Activated T-helper 2 cell treated with anti-CD3 and anti-CD28 coated beads, Interferon-gamma antibody, Interleukin-2, Interleukin-4, amounts not matched to agents 10 μg/mL and 5 μg/mL and 100 μg/mL, durations not matched to agents 14 hours and 24 hours and 36 hours (primary cell): ENCODE measurements around the gene SEMA3D. TPM values are rescaled to one million over a fixed set of nuclear protein-coding genes. Genes with fewer than 3 reads are reported as not detected.

Source experiments
- DNase-seq: peaks from one replicate; pipeline ENCODE4 v3.0.0; 2021; ENCODE audit warnings: low spot score
- H3K27ac Mint-ChIP-seq: one replicate; pipeline ENCODE4 v1.8.0; 2021; ENCODE audit warnings: mixed read lengths
- H3K27me3 Mint-ChIP-seq: one replicate; pipeline ENCODE4 v1.8.0; 2021; ENCODE audit warnings: low read depth, mixed read lengths
- H3K36me3 Mint-ChIP-seq: one replicate; pipeline ENCODE4 v1.8.0; 2021; ENCODE audit warnings: low read depth, mixed read lengths
- H3K4me1 Mint-ChIP-seq: one replicate; pipeline ENCODE4 v1.8.0; 2021; ENCODE audit warnings: low read depth, mixed read lengths
- H3K4me3 Mint-ChIP-seq: one replicate; pipeline ENCODE4 v1.8.0; 2021; ENCODE audit warnings: low read depth, mild to moderate bottlenecking, moderate library complexity, mixed read lengths
- H3K9me3 Mint-ChIP-seq: one replicate; pipeline ENCODE4 v1.8.0; 2021; ENCODE audit warnings: mixed read lengths
- intact Hi-C: fragments of 100-400 bp; cut with micrococcal nuclease; formaldehyde crosslinking; loops from one replicate; pipeline ENCODE4 v1.15.1; 2023
- total RNA-seq: library from RNA; stranded (reverse); gene quantifications from 2 replicates; pipeline ENCODE4 v1.2.3, GENCODE V29; 2022

Gene SEMA3D
- total RNA-seq, 1 donor from 2014 or later: 0.11 TPM

DNA sequence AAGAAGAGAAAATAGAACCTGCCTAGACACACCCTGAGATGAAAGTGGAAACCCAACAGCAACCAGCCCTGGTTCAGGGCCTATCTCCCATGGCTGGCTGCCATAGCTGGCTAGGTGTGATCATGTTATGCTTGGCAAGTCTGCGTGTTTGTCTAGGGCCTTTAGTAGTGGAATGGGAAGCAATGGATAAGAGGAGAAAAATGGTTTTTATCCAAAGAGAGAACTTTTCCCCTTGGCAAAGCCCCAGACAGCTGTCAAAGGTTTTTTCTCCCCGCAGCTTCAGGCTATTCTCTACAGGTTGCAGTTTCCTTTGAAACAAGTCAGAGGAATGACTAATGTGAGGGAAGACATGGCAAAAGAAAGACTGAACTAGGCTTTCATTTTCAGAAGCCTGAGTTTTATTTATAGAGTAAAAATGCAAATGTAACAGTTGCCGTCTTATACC, 161.5 kb downstream of the SEMA3D start:
- Mint-ChIP-seq H3K27me3 (no peaks in the 10 kb centered on the region), H3K36me3 (no peaks in the 10 kb centered on the region), H3K4me1 (no peaks in the 10 kb centered on the region), H3K9me3 (no peaks in the 10 kb centered on the region), H3K4me3 (no peak overlapping the region), H3K27ac (no peak overlapping the region)
- no peak for DNase-seq
- intact Hi-C loops: no loop called here

- intact Hi-C loops: loop anchor here (1.0 kb wide), 2 partner anchors 1048 to 1088 kb away; no protein-coding TSS in a partner anchor
- H3K27ac Mint-ChIP-seq: no peak overlapping the region
- H3K4me3 Mint-ChIP-seq: no peak overlapping the region
- H3K9me3 Mint-ChIP-seq: no peaks in the 10 kb centered on the region
- no peaks in the 10 kb centered on the region for H3K27me3 Mint-ChIP-seq
- DNase-seq: no peak
- H3K4me1 Mint-ChIP-seq: no peaks in the 10 kb centered on the region
- no peaks in the 10 kb centered on the region for H3K36me3 Mint-ChIP-seq
Observed at GRCh38 chr7:85023916-85024315, 162.9 kb downstream of the SEMA3D start.

- intact Hi-C loops: loop anchor here (1.0 kb wide), 2 partner anchors 1047 to 1087 kb away; no protein-coding TSS in a partner anchor
- DNase-seq: no peak
- H3K36me3 Mint-ChIP-seq: no peaks in the 10 kb centered on the region
- H3K27ac Mint-ChIP-seq: no peak overlapping the region
- H3K4me3 Mint-ChIP-seq: no peak overlapping the region
- H3K27me3 Mint-ChIP-seq: no peaks in the 10 kb centered on the region
- H3K9me3 Mint-ChIP-seq: no peaks in the 10 kb centered on the region
- H3K4me1 Mint-ChIP-seq: no peaks in the 10 kb centered on the region
Observed at GRCh38 chr7:85023066-85023712, 163.7 kb downstream of the SEMA3D start.

DNA sequence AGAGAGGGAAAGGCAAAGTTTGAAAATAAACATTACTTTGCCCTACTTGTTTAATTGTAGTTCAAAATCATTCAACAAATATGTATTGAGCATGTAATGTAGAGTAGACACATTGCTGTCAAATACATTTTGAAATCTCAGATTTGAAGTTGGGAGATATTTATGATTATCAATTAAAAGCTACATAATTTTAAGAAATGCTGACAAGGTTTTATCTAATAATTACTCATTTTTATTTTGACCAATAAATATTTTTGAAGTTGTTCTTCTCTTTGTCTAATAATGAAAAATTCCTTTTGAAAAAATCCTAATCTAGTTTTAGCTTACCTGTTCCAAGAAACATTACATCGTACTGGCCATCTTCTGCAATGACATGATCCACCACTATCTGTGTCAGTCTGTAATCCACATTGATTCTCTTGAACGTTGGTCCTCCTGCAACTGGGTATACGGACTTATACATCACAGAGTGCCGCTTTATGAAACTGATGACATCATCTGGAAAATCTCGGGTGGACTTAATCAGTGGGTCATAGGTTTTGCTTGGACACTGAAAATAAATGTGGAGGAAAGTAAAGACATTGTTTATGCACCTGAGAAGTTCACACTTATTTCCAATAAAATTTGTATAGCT, 164.7 kb downstream of the SEMA3D start:
- no peaks in the 10 kb centered on the region for H3K27me3 Mint-ChIP-seq
- no peak for DNase-seq
- no peak overlapping the region for H3K4me3 Mint-ChIP-seq
- no peaks in the 10 kb centered on the region for H3K36me3 Mint-ChIP-seq
- intact Hi-C loops: no loop called here
- H3K27ac Mint-ChIP-seq: no peak overlapping the region
- no peaks in the 10 kb centered on the region for H3K9me3 Mint-ChIP-seq
- H3K4me1 Mint-ChIP-seq: no peaks in the 10 kb centered on the region

- DNase-seq: no peak
- Mint-ChIP-seq H3K4me1 (no peaks in the 10 kb centered on the region), H3K27ac (no peak overlapping the region), H3K4me3 (no peak overlapping the region), H3K36me3 (no peaks in the 10 kb centered on the region), H3K27me3 (no peaks in the 10 kb centered on the region), H3K9me3 (no peaks in the 10 kb centered on the region)
- intact Hi-C loops: no loop called here
Observed at GRCh38 chr7:85021101-85021704, 165.7 kb downstream of the SEMA3D start.

DNA sequence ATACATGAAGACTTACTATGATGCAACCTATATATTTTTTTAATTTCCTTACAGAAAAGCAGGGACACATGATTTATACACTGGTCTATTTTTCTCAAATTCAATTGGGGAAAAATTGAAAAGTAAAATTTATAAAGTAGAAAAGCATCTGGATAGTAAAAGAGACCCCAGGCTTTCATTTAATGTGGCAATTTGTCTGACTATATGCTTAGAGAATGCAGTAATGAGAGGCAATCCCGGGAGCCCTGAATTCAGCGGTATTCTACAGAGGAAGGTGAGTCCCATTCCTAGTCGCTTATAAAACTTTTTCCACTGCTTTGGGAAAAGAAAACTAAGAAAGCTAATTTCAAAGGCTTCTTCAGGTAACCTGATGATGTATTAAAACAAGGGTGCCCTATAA, 167.1 kb downstream of the SEMA3D start:
- Mint-ChIP-seq H3K9me3 (no peaks in the 10 kb centered on the region), H3K27ac (no peak overlapping the region), H3K4me3 (no peak overlapping the region), H3K4me1 (no peaks in the 10 kb centered on the region), H3K27me3 (no peaks in the 10 kb centered on the region), H3K36me3 (no peaks in the 10 kb centered on the region)
- DNase-seq: no peak
- intact Hi-C loops: no loop called here

DNA sequence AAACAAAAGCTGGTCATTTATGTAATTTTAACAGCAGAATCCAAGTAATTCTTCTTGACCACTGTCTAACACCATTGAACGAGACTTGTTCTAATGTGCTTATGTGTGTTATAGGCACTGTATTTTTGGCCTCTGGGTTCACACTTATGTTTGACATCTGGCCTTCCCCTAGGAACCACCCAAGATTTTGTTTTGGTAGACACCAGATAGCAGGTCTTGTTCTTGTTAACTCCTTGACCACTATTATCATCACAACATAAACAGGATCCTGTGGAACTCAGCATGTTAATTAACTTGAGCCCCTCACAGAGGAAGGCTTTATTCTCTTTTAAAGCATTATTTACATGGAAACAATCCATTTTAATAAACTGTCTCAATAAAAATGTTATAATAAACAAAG, 167.7 kb downstream of the SEMA3D start:
- H3K27ac Mint-ChIP-seq: no peak overlapping the region

DNA sequence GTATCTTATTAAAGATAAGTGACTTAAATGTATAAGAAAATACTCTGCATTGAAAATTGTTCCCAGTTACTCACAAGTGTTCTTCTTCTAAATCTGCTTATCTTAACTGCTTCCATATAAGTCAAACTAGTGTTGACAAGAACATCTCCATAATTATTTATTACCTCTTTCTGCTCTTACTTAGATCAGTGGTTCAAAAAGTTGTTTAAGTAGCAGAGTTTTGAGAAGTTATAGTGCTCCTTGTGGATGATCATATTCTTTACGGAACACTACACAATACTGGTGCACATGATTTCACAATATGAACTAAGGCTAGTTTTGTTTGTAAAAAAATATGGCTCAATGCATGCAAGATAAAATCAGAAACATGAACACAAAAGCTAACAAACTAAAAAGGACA, 168.4 kb downstream of the SEMA3D start:
- Mint-ChIP-seq H3K4me3 (no peak overlapping the region), H3K27ac (no peak overlapping the region), H3K4me1 (no peaks in the 10 kb centered on the region), H3K36me3 (no peaks in the 10 kb centered on the region), H3K9me3 (no peaks in the 10 kb centered on the region), H3K27me3 (no peaks in the 10 kb centered on the region)
- intact Hi-C loops: no loop called here
- no peak for DNase-seq

More for the DNA sequence above, 167.7 kb downstream of the SEMA3D start:
- no peak overlapping the region for H3K4me3 Mint-ChIP-seq
- intact Hi-C loops: no loop called here
- H3K9me3 Mint-ChIP-seq: no peaks in the 10 kb centered on the region
- H3K27me3 Mint-ChIP-seq: no peaks in the 10 kb centered on the region
- no peaks in the 10 kb centered on the region for H3K4me1 Mint-ChIP-seq
- no peaks in the 10 kb centered on the region for H3K36me3 Mint-ChIP-seq
- no peak for DNase-seq

DNA sequence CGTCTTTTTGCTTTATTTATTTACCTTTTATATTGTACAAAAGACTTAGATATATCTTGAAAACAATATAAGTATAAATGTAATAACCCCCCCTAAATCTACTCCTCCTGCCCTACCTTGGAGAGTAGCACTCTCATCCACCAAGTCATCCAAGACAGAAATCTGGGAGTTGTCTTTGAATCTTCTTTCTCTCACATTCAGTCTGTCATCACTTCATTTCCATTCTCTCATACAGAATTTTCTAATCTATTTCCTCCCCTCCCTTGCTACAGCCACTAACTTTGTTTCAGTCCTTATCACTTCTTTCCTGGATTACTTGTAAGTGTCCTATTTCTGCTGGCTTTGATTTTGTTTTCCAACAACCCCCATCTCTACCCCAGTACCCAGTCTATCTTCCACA, 170.6 kb downstream of the SEMA3D start:
- Mint-ChIP-seq H3K27me3 (no peaks in the 10 kb centered on the region), H3K9me3 (no peaks in the 10 kb centered on the region), H3K27ac (no peak overlapping the region), H3K4me3 (no peak overlapping the region), H3K36me3 (no peaks in the 10 kb centered on the region), H3K4me1 (no peaks in the 10 kb centered on the region)
- DNase-seq: no peak
- intact Hi-C loops: no loop called here

- Mint-ChIP-seq H3K36me3 (no peaks in the 10 kb centered on the region), H3K4me1 (no peaks in the 10 kb centered on the region), H3K27ac (no peak overlapping the region), H3K4me3 (no peak overlapping the region), H3K27me3 (peaks cover 2% of the 10 kb centered on the region), H3K9me3 (no peaks in the 10 kb centered on the region)
- DNase-seq: no peak
- intact Hi-C loops: no loop called here
Observed at GRCh38 chr7:85014936-85015660, 171.8 kb downstream of the SEMA3D start.

DNA sequence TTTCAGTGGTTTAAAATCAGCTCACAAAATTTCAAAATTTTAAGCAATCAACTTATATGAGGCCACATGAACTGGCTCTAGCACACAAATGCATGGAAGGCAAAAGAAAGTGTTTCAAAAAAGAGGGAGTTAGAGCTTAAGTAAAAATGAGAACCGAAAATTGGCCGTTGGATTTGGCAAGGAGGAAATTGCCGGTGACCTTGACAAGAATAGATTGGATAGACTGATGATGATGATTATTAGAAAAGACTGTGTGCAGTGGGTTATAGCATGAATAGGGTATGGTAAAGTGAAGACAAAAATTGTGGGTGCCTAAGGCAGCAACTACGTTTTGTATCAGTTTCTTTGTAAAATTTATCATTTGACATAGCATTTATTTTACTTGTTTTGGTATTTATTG, 175.7 kb downstream of the SEMA3D start:
- no peak for DNase-seq
- Mint-ChIP-seq H3K27ac (no peak overlapping the region), H3K4me3 (no peak overlapping the region), H3K27me3 (peaks cover 2% of the 10 kb centered on the region), H3K9me3 (no peaks in the 10 kb centered on the region), H3K36me3 (no peaks in the 10 kb centered on the region), H3K4me1 (no peaks in the 10 kb centered on the region)
- intact Hi-C loops: no loop called here

DNA sequence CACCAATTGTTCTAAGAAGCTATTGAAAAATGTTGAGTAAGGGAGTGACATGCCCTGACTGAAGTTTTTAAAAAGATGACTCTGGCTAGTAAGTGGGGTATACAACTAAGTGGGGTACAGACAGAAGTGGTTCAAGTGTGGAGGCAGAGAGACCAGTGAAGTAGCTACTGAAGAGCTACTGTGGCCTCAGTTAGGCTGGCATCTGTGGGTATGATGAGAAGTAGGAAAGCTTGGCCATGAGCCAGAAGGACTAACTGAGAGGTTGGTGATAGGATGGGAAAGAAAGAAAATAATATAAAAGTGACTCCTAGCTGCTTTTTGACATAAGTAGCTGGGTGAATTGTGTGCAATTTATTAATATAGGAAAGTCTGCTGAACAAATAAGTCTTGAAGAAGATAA, 176.6 kb downstream of the SEMA3D start:
- peaks cover 2% of the 10 kb centered on the region for H3K27me3 Mint-ChIP-seq
- H3K4me3 Mint-ChIP-seq: no peak overlapping the region
- no peak for DNase-seq
- no peaks in the 10 kb centered on the region for H3K36me3 Mint-ChIP-seq
- H3K27ac Mint-ChIP-seq: no peak overlapping the region
- intact Hi-C loops: no loop called here
- no peaks in the 10 kb centered on the region for H3K9me3 Mint-ChIP-seq
- no peaks in the 10 kb centered on the region for H3K4me1 Mint-ChIP-seq

DNA sequence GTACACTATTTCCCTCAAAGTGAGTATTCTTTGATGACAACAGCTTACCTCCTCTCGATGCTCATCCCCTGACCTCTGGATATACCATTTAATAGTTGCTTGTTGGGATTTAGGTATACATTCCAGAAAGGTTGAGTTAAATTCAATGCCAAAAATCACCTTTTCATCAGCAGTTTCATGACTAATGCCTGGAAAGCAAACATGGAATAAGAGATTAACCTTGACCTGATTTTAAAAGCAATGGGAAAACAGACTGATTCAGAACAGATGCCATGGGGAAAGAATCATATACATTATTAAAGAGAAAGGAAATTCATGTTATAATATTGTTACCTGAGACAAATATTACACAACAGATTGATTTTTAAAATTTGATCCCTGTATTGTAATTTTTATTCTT, 180.1 kb downstream of the SEMA3D start:
- H3K27me3 Mint-ChIP-seq: peaks cover 6% of the 10 kb centered on the region
- H3K4me3 Mint-ChIP-seq: no peak overlapping the region
- no peaks in the 10 kb centered on the region for H3K9me3 Mint-ChIP-seq
- intact Hi-C loops: no loop called here
- peaks cover 5% of the 10 kb centered on the region for H3K4me1 Mint-ChIP-seq
- no peak for DNase-seq
- no peak overlapping the region for H3K27ac Mint-ChIP-seq
- no peaks in the 10 kb centered on the region for H3K36me3 Mint-ChIP-seq
